ENCODE results near the gene GKN2.

DNA sequence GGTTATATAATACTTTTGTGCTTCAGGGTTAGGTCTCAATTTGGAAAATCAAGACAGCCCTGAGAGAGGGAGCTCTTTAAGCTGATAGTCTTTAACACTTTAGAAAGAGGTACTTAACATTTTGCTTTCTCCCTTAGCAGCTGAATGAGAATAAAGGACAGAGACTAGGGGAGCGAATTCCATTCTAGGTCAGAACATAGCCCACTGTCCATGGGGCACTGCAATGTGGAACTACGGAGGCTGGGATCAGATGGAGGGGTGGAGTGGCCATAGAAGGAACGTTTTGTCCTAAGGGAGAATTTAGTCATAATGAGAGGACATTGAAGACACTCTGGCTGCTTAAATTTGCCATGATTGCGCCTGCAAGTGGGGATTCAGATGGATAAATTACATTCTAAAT lies 794 bp downstream of the GKN2 start:
- TF ChIP-seq TAF1 (IDR thresholded peaks at IDR 0.05; ENCODE audit: low read depth) (no peak), EZH2 (IDR thresholded peaks at IDR 0.05; ENCODE audit: borderline replicate concordance, insufficient read depth, low read length, poor library complexity, severe bottlenecking) (no peak), RAD21 (conservative IDR thresholded peaks at IDR 0.05) (no peak), POLR2AphosphoS5 (IDR thresholded peaks at IDR 0.05) (no peak), SMC3 (conservative IDR thresholded peaks at IDR 0.05; ENCODE audit: poor library complexity) (no peak), EP300 (conservative IDR thresholded peaks at IDR 0.05; ENCODE audit: poor library complexity, severe bottlenecking) (no peak)
- TF ChIP-seq, protein P1, sequence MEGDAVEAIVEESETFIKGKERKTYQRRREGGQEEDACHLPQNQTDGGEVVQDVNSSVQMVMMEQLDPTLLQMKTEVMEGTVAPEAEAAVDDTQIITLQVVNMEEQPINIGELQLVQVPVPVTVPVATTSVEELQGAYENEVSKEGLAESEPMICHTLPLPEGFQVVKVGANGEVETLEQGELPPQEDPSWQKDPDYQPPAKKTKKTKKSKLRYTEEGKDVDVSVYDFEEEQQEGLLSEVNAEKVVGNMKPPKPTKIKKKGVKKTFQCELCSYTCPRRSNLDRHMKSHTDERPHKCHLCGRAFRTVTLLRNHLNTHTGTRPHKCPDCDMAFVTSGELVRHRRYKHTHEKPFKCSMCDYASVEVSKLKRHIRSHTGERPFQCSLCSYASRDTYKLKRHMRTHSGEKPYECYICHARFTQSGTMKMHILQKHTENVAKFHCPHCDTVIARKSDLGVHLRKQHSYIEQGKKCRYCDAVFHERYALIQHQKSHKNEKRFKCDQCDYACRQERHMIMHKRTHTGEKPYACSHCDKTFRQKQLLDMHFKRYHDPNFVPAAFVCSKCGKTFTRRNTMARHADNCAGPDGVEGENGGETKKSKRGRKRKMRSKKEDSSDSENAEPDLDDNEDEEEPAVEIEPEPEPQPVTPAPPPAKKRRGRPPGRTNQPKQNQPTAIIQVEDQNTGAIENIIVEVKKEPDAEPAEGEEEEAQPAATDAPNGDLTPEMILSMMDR (IDR thresholded peaks at IDR 0.05; ENCODE audit: poor library complexity, severe bottlenecking), result no peak
- TF ChIP-seq, protein P2, sequence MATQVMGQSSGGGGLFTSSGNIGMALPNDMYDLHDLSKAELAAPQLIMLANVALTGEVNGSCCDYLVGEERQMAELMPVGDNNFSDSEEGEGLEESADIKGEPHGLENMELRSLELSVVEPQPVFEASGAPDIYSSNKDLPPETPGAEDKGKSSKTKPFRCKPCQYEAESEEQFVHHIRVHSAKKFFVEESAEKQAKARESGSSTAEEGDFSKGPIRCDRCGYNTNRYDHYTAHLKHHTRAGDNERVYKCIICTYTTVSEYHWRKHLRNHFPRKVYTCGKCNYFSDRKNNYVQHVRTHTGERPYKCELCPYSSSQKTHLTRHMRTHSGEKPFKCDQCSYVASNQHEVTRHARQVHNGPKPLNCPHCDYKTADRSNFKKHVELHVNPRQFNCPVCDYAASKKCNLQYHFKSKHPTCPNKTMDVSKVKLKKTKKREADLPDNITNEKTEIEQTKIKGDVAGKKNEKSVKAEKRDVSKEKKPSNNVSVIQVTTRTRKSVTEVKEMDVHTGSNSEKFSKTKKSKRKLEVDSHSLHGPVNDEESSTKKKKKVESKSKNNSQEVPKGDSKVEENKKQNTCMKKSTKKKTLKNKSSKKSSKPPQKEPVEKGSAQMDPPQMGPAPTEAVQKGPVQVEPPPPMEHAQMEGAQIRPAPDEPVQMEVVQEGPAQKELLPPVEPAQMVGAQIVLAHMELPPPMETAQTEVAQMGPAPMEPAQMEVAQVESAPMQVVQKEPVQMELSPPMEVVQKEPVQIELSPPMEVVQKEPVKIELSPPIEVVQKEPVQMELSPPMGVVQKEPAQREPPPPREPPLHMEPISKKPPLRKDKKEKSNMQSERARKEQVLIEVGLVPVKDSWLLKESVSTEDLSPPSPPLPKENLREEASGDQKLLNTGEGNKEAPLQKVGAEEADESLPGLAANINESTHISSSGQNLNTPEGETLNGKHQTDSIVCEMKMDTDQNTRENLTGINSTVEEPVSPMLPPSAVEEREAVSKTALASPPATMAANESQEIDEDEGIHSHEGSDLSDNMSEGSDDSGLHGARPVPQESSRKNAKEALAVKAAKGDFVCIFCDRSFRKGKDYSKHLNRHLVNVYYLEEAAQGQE (IDR thresholded peaks at IDR 0.05; ENCODE audit: borderline replicate concordance), result no peak

Data from neural cell (in vitro differentiated cells).